ENCODE data around the gene KIF18B.

DNA sequence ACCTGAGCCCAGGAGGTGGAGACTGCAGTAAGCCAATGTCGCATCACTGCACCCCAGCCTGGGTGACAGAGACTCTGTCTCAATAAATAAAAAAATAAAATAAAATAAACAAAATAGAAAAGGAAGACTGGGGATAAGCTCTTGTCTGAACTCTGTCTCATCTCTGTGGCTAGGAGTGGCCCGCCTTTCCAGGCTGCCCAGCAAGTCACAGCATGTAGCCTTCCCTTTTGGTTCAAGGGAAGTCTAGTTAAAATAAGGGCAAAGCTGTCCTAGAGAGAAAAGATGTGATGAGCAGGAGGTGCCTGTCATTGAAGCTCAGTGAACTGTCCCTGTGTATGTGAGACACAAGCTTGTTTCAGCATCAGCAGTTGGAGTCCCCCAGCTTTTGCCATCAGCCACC lies 29.6 kb downstream of the KIF18B start:
- TF ChIP-seq YY1 (IDR thresholded peaks at IDR 0.05; ENCODE audit: insufficient read depth, insufficient read length) (no peak), SUZ12 (IDR thresholded peaks at IDR 0.05; ENCODE audit: extremely low read depth, insufficient read depth, insufficient read length) (no peak)

Data from NT2/D1 (cell line).